Endometrial microvascular endothelial cells (primary cell): ENCODE measurements around the gene APLP1. TPM values are rescaled to one million over a fixed set of nuclear protein-coding genes. Genes with fewer than 3 reads are reported as not detected.
"Not testable (repeated sequence)": the region's sequence is repeated elsewhere in the genome, so short reads cannot be mapped to it uniquely, and the experiment has no call there.

Experiments
- in situ Hi-C: cut with HindIII; loops from 2 replicates; pipeline ENCODE4 v1.10.0; 2017; ENCODE audit warnings: low sequenced_read_pairs, low pct_unique_long_range_greater_than_20kb; ENCODE audit errors: inconsistent ontology term
- total RNA-seq: library from RNA; depleted of rRNA; stranded (reverse); fragments of >200 nt; gene quantifications from one replicate; pipeline ENCODE4 v1.2.3, GENCODE V29; 2015; ENCODE audit errors: inconsistent ontology term

Gene APLP1
- total RNA-seq, 1 donor from 2014 or later = 9.4 TPM

- in situ Hi-C loops = no loop called here
These were observed 17.0 kb upstream of the APLP1 start for GRCh38 chr19:35851213-35852028.

- in situ Hi-C loops = no loop called here
These were observed 16.2 kb upstream of the APLP1 start, which contains the start of gene NPHS1 for GRCh38 chr19:35852029-35852780. Gene NPHS1 (minus strand): TSS chr19:35852504. CDS start chr19:35851837, 667 bp downstream.

- in situ Hi-C loops = no loop called here
These were observed 15.2 kb upstream of the APLP1 start for GRCh38 chr19:35853038-35853756.

- in situ Hi-C loops = no loop called here
These were observed 11.7 kb upstream of the APLP1 start, which contains the start of gene KIRREL2 for GRCh38 chr19:35856546-35857149. Gene KIRREL2 (plus strand): TSS chr19:35856911. CDS start chr19:35857120, 209 bp downstream.

- in situ Hi-C loops = no loop called here
These were observed 10.1 kb upstream of the APLP1 start for GRCh38 chr19:35858311-35858710.

GRCh38 chr19:35859414-35859813 is 9.0 kb upstream of the APLP1 start:
- in situ Hi-C loops = no loop called here

GRCh38 chr19:35860436-35860817 is 7.9 kb upstream of the APLP1 start:
- in situ Hi-C loops = no loop called here

GRCh38 chr19:35860818-35861639 is 7.3 kb upstream of the APLP1 start:
- in situ Hi-C loops = no loop called here

- in situ Hi-C loops = no loop called here
These were observed 6.7 kb upstream of the APLP1 start for GRCh38 chr19:35861640-35862160.

GRCh38 chr19:35862528-35862927 is 5.8 kb upstream of the APLP1 start:
- in situ Hi-C loops = no loop called here

GRCh38 chr19:35863018-35863417 is 5.4 kb upstream of the APLP1 start:
- in situ Hi-C loops = no loop called here

GRCh38 chr19:35868823-35869326 is 501 bp downstream of the APLP1 start:
- in situ Hi-C loops = no loop called here

GRCh38 chr19:35869327-35870123 is 1.2 kb downstream of the APLP1 start:
- in situ Hi-C loops = no loop called here

GRCh38 chr19:35870124-35870736 is 1.9 kb downstream of the APLP1 start:
- in situ Hi-C loops = not testable (repeated sequence)

- in situ Hi-C loops = no loop called here
These were observed 2.4 kb downstream of the APLP1 start for GRCh38 chr19:35870798-35871197.

GRCh38 chr19:35871611-35872010 is 3.2 kb downstream of the APLP1 start:
- in situ Hi-C loops = no loop called here

GRCh38 chr19:35872180-35872579 is 3.8 kb downstream of the APLP1 start:
- in situ Hi-C loops = no loop called here
